ENCODE data around the gene ZSWIM2.
A peak's percentile ranks its signal among the peaks of the same experiment; 100 is the strongest.
"Not testable (repeated sequence)": the region's sequence is repeated elsewhere in the genome, so short reads cannot be mapped to it uniquely, and the experiment has no call there.

The ZSWIM2 gene, protein sequence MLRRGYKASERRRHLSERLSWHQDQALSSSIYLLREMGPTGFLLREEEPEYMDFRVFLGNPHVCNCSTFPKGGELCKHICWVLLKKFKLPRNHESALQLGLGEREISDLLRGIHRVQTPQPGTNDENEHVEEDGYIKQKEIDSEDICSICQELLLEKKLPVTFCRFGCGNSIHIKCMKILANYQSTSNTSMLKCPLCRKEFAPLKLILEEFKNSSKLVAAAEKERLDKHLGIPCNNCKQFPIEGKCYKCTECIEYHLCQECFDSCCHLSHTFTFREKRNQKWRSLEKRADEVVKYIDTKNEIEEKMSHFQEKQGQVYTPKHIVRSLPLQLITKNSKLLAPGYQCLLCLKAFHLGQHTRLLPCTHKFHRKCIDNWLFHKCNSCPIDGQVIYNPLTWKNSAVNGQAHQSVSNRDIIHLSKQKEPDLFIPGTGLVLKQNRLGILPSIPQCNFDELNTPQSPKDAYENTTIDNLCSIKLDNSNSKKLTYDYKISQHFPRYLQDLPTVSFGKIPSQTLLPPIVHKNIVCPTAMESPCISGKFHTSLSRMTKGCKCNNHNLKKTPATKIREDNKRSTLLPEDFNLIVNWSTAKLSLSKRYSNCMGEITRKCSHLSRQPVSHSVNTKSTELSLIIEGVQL

DNA sequence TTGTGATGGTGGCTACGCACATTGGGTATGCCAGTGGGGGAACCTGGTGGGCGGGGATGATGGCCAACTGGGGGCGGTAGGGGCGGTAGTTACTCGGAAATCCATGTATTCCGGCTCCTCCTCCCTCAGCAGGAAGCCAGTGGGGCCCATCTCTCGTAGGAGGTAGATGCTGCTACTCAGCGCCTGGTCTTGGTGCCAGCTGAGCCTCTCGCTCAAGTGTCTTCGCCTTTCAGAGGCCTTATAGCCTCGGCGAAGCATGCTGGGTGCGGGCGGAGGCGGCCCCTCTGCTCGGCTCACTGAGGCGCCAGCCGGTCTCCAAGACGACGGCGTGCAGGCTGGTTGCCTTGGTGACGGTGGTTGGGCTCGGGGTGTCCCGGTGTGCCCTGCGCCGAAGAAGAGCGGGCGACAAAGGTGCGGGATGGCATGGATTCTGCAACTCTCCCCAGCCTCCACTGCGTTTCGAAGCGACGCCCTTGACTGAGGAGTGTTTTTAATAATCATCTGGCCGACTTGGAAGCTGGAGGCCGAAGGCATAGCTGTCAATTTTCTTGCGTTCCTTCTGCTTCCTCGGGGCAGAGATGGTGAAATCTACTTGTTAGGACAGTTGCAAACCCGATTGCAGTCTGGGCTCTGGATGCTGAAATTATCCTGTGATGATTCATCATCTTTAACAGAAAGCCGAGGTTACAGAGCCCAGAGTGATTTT is at the start of gene ZSWIM2:
TSS of gene ZSWIM2 (minus strand) at position 298 of the 706 bp plus-strand sequence. CDS start at position 258, 40 bp downstream.
- FAIRE-seq: no peak

DNA sequence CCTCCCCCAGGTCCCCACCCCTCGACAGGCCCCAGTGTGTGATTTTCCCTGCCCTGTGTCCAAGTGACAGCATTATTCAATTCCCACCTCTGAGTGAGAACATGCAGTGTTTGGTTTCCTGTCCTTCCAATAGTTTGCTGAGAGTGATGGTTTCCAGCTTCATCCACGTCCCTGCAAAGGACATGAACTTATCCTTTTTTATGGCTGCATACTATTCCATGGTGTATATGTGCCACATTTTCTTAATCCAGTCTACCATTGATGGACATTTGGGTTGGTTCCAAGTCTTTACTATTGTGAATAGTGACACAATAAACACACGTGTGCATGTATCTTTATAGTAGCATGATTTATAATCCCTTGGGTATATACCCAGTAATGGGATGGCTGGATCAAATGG is 47.2 kb upstream of the ZSWIM2 start:
- FAIRE-seq: not testable (repeated sequence)

DNA sequence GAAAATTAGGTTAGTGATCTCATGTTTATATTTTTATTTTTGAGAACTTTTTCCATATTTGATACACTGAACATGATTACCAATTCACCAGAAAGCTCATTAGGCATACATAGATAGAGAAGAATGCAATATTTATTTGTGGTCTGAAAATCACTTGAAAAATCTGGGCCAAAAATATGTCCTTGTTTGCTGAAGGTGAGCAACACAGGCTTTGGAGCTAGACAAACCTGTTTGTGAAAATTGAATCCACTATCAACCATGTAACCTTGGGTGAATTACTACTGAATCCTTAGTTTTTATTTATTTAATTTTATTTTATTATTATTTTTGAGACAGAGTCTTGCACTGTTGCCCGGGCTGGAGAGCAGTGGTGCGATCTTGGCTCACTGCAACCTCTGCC is 46.5 kb upstream of the ZSWIM2 start:
- FAIRE-seq: no peak

DNA sequence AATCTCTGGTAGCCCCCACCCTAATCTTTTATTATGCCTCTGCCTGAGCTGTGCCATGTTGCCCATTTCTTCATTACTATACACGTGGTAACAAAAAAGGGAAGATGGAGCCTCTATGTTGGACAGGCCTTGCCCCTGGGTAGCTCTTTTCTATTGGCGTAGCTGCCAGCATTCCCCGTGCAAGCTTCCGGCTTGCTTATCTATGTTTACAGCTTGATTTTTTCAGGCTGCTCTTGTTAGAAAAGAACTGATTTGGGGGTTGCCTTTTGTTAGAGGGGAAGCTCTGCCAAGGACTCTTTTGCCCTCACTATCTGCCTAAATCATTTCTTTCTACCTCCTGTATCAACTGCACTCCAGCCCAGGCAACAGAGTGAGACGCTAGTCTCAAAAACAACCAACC is 45.5 kb upstream of the ZSWIM2 start:
- FAIRE-seq: no peak

DNA sequence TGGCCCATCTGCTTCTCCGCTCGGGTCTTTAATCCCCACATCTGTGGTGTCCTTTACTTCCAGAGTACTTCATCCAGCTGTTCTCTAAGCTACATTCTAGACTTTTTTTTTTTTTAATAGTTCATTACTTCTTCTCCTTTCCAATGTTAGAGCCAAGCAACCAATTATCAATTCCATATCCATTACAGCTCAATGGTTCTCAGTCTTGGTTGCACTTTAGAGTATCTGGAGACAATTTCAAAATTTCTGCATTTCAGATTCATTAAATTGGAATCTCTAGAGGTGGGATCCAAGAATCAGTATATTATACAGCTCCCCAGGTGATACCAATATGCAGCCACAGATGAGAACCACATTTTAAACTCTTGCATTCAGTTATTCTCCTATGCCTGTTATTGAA is 43.9 kb upstream of the ZSWIM2 start:
- FAIRE-seq: no peak

DNA sequence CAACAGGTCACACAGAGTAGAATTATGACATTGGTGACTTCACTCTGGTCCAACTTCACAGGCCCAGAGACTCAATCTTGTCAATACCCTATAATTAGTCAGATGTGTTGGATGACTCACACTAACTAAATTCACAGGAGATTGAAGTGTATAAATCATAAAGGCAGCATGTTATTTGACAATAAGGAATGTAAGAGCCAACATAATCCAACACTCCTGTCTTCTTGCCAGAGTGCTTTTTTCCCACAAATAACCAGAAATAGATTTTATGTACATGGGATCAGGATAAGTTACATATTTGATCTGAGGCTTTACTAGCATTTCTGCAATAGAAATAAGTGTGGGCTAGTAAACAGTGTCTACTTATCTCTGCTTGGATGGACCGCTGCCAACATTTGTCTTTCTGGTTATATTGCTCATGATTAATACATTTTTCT is 42.2 kb upstream of the ZSWIM2 start:
- FAIRE-seq: no peak

DNA sequence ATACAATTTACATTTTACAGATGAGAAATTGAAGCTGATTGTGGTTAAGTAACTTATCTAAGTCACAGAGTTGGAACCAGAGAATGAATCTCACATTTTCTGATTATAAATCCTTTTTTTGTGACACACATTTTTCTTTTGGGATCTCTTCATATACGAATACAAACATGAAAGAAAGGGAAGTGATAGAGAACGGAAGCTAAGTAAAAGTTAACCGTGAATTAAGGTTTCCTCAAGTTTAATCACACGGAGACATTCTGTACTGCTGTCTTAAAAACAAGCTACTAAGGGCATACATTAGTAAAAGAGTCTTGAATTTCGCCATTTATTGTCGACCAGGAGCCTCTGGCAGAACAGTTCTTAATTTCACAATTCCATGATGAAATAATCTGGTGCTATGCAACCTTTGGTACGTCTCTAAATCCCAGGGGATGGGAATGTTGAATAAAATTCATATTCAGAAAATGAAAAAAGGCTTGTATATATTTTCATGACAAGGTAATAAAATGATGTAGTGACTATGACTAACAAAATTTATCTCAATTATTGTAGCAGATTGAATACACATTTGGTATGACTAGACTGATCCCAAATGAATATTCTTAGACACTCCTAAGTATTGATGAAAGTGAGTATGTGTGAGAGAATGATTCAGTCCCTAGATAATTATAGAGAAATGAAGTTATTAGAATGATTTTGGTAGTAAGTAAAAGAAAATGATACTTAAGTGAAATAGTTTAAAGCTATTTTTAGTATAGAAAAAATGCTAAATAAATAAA is 40.3 kb upstream of the ZSWIM2 start:
- FAIRE-seq: no peak

DNA sequence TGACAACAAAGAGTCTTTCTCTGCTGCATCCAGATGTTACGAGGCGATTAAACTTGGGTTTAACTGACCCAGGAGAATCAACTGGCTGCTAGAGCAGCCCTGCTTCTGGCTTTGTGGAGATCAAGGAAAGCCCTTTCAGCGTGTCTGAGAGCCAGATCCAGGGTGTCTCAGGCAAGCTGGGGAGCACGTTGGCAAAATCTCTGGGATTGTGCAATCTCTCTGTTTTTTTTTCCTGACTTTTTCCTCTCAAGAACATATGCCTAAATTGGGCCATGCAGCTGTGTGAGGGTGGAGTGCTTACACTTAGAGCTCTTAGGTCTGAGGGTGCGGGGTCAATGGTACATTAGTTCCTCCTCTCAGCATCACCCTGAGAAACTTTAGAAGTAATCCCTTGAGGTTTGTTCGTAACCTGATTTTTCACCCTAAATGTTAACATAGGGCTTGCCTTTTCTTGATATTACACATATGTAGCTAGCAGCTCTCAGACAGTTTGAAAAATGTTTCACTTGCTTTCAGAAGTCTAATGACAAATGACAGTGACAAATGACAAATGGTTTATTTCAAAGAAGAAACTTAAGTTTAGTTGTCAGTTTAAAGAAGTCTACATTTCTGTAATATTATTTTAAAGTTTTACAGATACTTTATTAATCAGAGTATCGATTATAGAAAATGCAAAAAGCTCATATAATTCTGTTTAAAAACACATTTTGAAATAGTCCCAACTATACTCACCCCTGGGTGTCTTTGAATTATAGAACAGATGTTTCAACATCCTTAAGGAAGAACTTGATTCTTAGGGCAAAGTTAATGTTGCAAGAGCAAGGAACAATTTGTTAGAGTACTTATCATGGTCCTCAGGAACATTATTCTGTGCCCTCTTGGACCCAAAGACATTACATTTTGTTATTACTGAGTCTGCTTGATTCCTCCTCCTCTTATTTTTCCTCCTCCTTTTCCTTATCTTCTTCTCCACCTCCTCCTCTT is 38.4 kb upstream of the ZSWIM2 start:
- FAIRE-seq: no peak

DNA sequence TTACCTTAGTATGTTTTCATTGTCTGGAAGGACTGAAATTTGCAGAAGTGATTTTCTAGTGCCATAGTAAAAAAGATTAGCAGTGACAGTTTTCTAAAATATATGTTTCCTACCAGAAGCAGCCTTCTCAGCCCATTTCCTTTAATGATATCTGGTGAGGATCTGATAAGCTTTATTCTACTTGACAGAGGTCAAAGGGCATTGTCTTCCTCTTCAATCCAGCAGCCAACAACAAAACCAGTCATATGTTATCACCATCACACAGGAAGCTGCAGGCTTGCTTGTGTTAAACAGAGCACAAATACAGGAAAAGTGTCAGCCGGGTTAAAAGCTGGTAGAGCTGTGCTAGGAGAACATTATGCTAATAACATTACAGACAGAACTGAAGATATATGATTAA is 35.6 kb upstream of the ZSWIM2 start:
- no peak for FAIRE-seq

DNA sequence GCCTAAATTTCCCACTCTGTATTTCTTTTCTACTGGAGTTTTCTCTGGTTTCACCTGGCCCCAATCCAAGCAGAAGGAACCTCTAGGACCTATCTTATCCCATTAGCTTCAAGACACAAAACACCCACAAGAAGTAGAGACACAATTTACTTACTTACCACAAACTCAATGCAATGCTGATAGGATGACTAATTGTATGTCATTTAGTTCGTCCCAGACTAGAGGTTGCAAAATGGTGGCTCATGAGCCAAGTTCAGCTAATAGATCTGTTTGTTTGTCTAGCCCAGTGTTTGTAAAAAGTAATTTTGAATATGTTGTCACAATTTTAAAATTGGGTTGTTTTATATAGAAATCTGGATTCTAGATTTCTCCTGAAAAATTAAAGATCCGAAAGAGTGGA is 34.7 kb upstream of the ZSWIM2 start:
- no peak for FAIRE-seq

DNA sequence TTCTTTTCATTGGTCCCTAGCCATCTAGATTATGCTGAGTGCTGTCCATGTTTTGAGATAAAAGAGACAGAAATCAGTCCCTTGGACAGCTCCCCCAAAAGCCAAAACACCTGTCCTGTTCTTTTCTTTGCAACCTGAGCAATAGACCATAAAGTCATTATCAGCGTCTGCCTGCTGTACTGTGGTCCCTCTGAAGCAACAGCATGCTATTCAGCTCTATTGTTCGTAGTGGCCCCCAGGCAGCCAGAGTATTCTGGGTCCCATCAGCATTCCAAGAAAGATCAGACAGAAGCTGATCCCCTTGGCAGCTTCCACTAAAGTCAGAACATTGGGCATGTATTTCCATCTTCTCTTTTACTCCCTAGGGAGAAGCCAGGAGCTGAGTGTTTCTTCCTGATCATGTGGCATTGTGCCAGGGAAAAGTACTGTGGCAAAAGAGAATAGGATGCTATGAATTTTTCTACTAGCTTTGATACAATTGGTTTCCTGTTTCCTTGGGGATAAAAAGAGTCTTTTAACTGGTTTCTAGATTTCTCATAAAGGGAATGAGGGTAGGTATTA is 33.6 kb upstream of the ZSWIM2 start:
- FAIRE-seq: no peak

DNA sequence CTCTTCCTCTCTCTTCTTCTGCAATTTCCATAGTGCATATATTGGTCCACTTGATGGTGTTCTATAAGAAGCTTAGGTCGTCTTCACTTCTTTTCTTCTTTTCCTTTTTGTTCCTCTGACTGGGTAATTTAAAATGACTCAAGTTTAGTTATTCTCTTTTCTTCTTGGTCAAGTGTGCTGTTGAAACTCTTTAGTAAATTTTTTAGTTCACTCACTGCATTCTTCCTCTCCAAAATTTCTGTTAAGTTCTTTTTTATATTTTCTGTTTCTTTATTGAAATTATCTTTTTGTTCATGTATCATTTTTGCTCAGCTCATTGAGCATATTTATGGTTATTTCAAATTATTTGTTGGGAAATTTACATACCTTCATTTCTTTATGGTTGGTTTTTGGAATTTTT is 32.7 kb upstream of the ZSWIM2 start:
- no peak for FAIRE-seq

DNA sequence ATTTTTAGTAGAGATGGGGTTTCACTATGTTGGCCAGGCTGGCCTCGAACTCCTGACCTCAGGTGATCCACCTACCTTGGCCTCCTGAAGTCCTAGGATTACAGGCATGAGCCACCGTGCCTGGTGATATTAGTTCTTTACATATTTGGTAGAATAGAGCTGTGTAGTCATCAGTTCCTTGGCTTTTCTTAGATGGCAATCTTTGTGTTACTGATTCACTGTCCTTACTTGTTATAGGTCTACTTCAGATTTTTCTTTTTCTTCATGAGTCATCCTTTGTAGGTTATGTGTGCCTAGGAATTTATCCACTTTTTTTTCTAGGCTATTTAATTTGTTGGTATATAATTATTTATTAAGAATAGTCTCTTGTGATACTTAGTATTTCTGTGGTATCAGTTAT is 30.3 kb upstream of the ZSWIM2 start:
- no peak for FAIRE-seq

DNA sequence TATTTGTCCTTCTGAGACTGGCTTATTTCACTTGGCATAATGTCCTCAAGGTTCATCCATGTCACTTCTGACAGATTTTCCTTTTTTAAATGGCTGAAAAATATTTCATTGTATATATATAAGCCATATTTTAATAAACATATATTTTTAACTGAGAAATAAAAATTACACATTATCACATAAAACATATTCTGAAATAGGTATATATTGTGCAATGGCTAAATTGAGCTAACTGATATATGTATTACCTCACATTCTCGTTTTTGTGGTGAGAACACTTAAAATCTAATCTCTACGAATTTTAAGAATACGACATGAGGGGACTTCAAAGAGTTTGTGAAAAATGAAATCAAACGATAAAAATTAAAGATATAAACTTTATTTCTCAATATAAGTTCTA is 25.7 kb upstream of the ZSWIM2 start:
- FAIRE-seq: no peak

DNA sequence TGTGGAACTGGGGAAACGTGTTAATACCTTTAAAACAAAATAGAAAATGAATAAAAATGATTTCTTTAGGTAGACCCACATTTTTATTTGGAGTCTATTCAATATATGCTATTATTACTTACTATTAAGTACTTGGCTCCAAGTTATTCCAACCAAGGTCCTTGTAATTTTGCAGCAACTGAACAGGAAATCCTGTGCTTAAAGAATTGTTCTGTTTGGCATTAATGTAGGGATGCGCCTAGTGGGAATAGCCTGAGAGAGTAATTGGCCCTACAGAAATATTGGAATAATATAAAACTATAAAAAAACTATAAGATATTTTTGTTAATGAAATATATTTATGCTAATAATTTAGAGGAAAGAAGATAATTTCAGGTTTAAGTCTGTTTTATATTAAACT is 22.9 kb upstream of the ZSWIM2 start:
- no peak for FAIRE-seq

DNA sequence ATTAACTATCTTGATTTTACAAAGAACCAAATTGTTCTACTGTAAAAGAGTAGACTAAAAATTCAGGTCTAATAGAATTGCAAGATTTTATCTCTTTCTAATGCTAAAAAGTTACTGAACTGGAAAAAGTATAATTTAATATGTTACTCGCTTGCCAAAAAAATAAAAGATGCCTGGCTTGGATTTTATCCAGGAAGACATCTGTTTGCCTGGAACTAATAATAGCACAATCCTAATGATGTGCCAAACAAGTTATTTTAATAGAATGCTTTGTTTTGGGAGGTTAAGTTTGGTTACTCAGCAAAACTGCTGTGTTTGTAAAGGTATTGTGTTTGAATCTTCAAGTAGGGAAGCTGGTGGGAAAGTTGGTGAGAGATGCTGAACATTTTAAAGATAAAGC is 19.4 kb upstream of the ZSWIM2 start:
- no peak for FAIRE-seq

DNA sequence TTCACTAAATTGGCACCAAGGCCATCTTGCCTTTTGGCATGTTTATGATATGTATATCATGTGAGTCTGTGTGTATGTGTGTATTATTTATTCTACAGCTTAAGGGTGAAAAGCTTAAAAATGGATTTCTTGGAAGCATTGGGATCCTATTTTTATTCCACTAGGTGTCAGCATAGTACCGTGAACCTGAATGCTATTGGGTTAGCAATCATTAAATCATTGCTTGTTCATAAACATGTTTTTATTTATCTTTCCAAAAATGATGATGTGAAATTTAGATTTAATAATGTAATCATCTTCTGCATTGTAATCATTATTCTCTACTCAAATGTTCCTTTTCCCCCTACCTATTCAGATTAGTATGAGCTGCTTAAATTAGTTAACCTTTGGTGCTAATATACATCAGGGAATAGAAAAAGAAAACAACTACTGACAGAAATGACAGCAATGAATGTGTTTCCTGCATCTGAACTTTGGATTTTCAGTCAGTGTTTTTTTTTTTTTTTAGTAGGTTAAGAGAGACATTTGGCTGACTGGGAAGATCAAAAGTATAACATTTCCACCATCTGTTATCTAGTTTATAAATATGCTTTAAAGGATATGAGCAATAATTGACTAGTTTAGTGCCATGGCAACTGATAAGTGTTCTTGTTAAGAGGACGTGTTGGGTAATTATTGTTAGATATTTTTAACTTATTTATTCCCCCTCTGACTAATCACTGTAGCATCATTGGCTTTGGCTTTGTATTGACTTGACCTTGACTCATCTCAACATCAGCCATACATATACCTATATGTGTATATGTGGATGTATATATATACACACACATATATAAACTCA is 14.1 kb upstream of the ZSWIM2 start:
- FAIRE-seq: peak; percentile 96

DNA sequence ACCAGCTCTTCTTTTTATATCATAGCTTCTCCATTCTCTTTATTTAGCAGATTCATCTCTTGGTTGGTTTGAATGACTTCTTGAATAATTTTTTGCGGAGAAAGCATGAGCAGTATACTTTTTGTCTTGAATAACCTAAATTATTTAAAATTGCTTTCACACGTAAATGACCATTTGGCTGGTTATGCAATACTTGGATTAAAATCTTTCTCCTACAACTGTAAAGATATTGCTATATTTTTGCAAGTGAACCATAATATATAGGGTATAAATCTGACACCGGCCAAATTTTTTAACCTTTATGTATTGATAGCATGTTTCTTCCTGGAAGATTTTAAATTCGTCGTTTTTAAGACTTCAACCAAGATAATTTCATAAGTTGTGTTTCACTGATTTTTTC is 6.2 kb upstream of the ZSWIM2 start:
- FAIRE-seq: no peak

DNA sequence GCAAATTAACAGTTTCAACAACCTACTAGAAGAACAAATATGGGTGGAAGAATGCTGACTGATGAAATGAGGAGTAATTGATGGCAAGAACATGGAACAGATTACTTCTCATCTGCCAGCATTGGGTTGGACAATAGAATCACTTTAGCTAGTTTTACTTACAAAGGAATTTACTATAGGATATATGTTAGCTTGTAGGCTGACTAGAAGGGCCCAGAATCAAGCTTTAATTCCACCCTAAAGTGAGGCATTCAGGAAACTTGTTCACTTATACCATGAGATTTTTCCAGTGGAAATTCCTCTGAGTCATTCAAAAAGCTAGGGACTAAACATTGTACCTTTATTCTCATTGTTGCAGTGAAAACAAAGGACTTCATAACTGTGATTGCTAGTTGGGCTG is 5.0 kb upstream of the ZSWIM2 start:
- no peak for FAIRE-seq

DNA sequence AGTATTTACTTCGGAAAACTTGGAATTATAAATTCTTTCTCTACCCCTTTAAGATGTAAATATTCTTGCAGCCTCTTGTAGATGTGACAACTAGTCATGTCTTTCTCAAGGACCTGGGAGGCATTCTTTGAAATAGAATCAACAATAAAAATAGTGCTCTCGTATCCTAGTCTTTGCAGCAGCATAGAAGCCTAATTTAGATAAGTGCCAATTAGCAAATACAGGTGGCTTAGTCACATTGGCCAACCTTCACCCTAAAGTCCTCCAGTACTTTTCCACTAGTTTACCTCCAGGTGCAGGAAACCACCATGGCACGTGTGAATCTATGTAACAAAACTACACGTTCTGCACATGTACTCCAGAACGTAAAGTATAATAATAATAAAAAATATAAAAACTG is 3.5 kb upstream of the ZSWIM2 start:
- FAIRE-seq: no peak

DNA sequence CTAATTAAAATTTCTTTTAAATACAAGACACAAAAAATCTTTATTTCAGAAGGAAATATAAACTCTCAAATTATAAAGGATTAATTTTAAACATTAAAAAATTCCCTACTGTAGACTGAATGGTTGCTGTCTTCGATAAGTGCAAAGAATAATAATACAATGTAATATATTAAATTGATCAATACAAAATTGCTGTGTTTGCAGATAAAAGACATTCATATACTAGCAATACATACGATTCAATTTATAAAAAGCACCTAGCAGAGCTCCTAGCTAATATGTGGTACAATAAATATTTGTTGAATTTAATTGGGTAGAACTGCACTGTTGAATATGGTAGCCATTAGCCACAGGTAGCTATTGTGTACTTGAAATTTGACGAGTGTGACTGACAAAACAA is 6.6 kb downstream of the ZSWIM2 start:
- FAIRE-seq: no peak
